Measurements from ENCODE around the gene BACH1.

Gene BACH1

DNA sequence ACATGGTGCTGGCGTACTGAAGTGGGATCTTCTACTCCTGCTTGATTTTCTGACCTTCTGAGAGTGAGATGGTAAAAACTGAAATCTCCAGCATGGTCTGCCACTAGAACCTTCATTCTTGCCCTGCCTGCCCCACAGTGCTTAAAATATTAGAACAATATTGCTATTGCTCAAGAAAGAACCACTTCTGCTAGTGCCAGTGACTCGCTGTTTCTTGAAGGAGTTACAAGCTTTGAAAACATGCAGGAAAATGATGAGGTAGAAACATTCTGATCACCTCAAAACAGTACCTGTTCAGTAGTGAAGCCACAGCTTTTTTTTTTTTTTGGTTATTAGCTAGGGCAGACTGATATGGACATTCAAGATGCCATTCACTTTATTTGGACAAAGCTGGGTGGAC is 95.3 kb downstream of the BACH1 start:
- Histone ChIP-seq H3K4me1 (ENCODE audit: control insufficient read depth, low read depth, low read length) (no peaks in the 10 kb centered on the region), H3K27me3 (ENCODE audit: control insufficient read depth, insufficient read depth, low read length) (no peaks in the 10 kb centered on the region), H3K27ac (ENCODE audit: low read length) (no peak overlapping the region), H3K9me3 (ENCODE audit: control insufficient read depth, low read depth, low read length) (peaks cover 2% of the 10 kb centered on the region), H3K4me3 (ENCODE audit: low read length) (no peak overlapping the region), H3K9ac (ENCODE audit: low read length) (no peak overlapping the region), H3K36me3 (ENCODE audit: control insufficient read depth, low read depth, low read length) (no peaks in the 10 kb centered on the region)
